AG04450 (cell line): Measurements from ENCODE around the gene TNNC1. TPM values are rescaled to one million over a fixed set of nuclear protein-coding genes. Genes with fewer than 3 reads are reported as not detected.
A peak's percentile ranks its signal among the peaks of the same experiment; 100 is the strongest.

ENCODE experiments used
- CTCF ChIA-PET: fragments of 300-600, 350-600 bp; formaldehyde crosslinking; extraction: SDS; loops from one replicate; lab custom pipeline; 2022; ENCODE audit warnings: antibody characterized with exemption, inconsistent platforms; lab: Charles Lee
- POLR2A ChIA-PET: fragments of 350-600 bp; formaldehyde crosslinking; extraction: SDS; loops from one replicate; lab custom pipeline; 2021; ENCODE audit warnings: antibody characterized with exemption, inconsistent platforms; lab: Yijun Ruan, JAX
- DNase-seq: peaks from one replicate; pipeline ENCODE4 v3.0.0-alpha.2; 2011; ENCODE audit warnings: low read depth, low spot score
- H3K27ac ChIP-seq: one replicate; pipeline ENCODE4 v1.5.1; 2012; ENCODE audit warnings: low read depth, low read length, control low read depth
- H3K27me3 ChIP-seq: one replicate; pipeline ENCODE4 v1.6.0; 2012; ENCODE audit warnings: low read length; ENCODE audit not compliant: control insufficient read depth, insufficient read depth
- H3K4me3 ChIP-seq: 2 replicates; pipeline ENCODE4 v1.5.1; 2011; ENCODE audit warnings: mild to moderate bottlenecking, low read depth, low read length, control low read depth
- H3K9me3 ChIP-seq: 2 replicates; pipeline ENCODE4 v1.5.1; 2012; ENCODE audit warnings: low read length; ENCODE audit not compliant: control insufficient read depth, insufficient read depth
- CTCF ChIP-seq: IDR thresholded peaks from 2 replicates; pipeline ENCODE4 v1.5.1; 2011; ENCODE audit warnings: low read depth, low read length, control low read depth, inconsistent platforms
- polyA plus RNA-seq: library from polyadenylated mRNA; depleted of rRNA; stranded (reverse); fragments of >200 nt; gene quantifications from 2 replicates; pipeline ENCODE4 v1.2.3, GENCODE V29; 2011

TNNC1 gene
- polyA plus RNA-seq, 1 experiment = 1.7 TPM

GRCh38 chr3:52455283-52456168 is 1.7 kb upstream of the TNNC1 start, which contains the start of gene NISCH:
Gene NISCH, plus strand, starts transcription at chr3:52455604. Its CDS starts 38 bp downstream, at chr3:52455642.
- CTCF ChIA-PET = interaction anchor here (1.0 kb wide), 1 partner anchor 44 kb away, joined by 7 read pairs; no protein-coding TSS in a partner anchor

GRCh38 chr3:52454938-52455282 is 1.1 kb upstream of the TNNC1 start:
- H3K9me3 ChIP-seq = no peaks in the 10 kb centered on the region
- no peak for DNase-seq
- no peak for TF ChIP-seq CTCF
- ChIA-PET POLR2A (no interaction called here), CTCF (interaction anchor here (1.1 kb wide), 1 partner anchor 42 kb away, joined by 3 read pairs; no protein-coding TSS in a partner anchor)
- peak overlapping the region; percentile 21 for H3K27ac ChIP-seq
- no peaks in the 10 kb centered on the region for H3K27me3 ChIP-seq
- peak overlapping the region; percentile 80 for H3K4me3 ChIP-seq

More at GRCh38 chr3:52455283-52456168, 1.7 kb upstream of the TNNC1 start, which contains the start of gene NISCH:
- H3K27ac ChIP-seq = peak within 1 kb of the TSS; percentile 39
- POLR2A ChIA-PET = no interaction called here
- peak within 1 kb of the TSS; percentile 80 for H3K4me3 ChIP-seq
- DNase-seq = no peak
- H3K27me3 ChIP-seq = no peaks in the 10 kb centered on the region
- no peak for TF ChIP-seq CTCF
- no peaks in the 10 kb centered on the region for H3K9me3 ChIP-seq

GRCh38 chr3:52454250-52454937 is 553 bp upstream of the TNNC1 start:
- ChIA-PET POLR2A (no interaction called here), CTCF (interaction anchor here (1.1 to 1.5 kb wide), 2 partner anchors 26 to 42 kb away, joined by 3 to 6 read pairs; no protein-coding TSS in a partner anchor)
- Histone ChIP-seq H3K27me3 (no peaks in the 10 kb centered on the region), H3K4me3 (no peak overlapping the region), H3K27ac (no peak overlapping the region), H3K9me3 (no peaks in the 10 kb centered on the region)
- no peak for DNase-seq
- no peak for TF ChIP-seq CTCF

GRCh38 chr3:52452570-52453221 is 1.1 kb downstream of the TNNC1 start:
- TF ChIP-seq CTCF = no peak
- ChIA-PET POLR2A (no interaction called here), CTCF (interaction anchor here (0.7 to 11.7 kb wide), 3 partner anchors 24 to 41 kb away, joined by 6 to 359 read pairs (median 6); no protein-coding TSS in a partner anchor)
- DNase-seq = no peak
- H3K4me3 ChIP-seq = no peak overlapping the region
- H3K27ac ChIP-seq = no peak overlapping the region
- H3K9me3 ChIP-seq = no peaks in the 10 kb centered on the region
- H3K27me3 ChIP-seq = no peaks in the 10 kb centered on the region
